ENCODE data around the gene MARK3. TPM values are rescaled to one million over a fixed set of nuclear protein-coding genes. Genes with fewer than 3 reads are reported as not detected.

The MARK3 gene
- total RNA-seq, 1 donor from 2014 or later, result 82.0 TPM

DNA sequence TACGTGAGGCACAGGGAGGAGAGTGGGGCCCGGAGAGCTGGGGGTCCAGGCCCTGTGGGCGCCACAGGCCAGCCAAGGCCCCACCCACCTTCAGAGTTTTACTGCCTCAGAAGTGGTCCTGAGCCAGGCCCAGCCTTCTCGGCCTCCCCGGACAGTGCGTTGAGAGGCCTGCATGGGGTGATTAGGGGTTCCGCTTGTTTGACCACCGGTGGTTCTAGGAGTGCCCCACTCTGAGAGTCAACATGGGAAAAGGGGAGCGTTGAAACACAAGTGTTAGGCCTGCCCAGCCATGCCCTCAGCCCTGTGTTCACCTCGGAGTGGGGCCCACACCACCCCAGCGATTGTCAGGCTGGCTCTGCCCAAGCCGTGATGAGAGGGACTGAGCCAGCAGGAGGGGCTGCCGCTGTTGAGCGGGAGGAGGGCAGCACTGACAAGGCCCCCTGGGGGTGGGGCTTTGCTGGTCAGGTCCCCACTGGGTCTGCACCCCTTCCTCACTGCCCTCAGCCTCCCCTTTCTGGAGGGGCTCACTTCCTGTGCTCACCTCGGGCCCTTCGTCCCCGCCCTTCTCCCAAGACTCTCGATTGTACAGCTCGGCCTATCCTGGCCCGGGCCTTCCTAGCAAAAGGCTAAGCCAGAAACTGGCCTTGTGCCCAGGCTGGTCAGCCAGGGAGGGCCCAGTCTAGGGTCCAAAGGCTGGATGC is 132.7 kb downstream of the MARK3 start:
- DNase-seq, result no peak
- intact Hi-C loops (cut with micrococcal nuclease), result loop anchor here (1.0 kb wide), 1 partner anchor 28 kb away; no protein-coding TSS in a partner anchor
- H3K4me1 Mint-ChIP-seq, result peaks cover 7% of the 10 kb centered on the region
- H3K36me3 Mint-ChIP-seq (ENCODE audit: low read depth), result no peaks in the 10 kb centered on the region
- H3K9me3 Mint-ChIP-seq, result no peaks in the 10 kb centered on the region
- no peak overlapping the region for H3K4me3 Mint-ChIP-seq
- no peak overlapping the region for H3K27ac Mint-ChIP-seq
- peaks cover 5% of the 10 kb centered on the region for H3K27me3 Mint-ChIP-seq

DNA sequence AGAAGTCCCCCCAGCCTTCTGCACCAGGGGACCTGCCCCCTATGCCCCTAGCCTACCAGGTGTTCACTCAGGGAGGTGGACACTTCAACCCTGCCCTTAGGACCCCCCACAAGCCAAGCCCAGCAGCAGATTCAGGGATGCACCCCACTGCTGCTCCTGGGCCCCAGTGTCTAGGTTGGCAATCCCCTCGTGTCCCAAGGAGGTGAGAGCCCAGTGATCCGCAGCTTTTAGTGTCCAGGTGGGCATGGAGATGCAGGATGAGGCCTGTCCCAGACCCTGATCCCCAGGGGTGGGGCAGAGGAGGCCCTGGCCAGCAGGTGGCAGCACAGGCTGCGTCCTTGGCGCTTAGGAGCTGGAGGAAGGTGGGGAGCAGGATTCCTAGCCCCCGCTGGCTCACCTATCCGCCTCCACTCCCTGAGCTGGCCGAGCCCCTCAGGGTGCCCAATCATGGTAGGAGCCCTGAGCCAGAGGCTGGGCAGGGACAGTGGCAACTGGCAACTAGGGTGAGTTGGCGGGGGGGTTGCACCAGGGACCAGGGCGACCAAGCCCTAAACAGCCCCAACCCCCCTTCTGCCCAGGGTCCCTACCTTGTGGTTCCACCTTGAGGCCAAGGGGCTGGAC is 133.3 kb downstream of the MARK3 start:
- no peak overlapping the region for H3K4me3 Mint-ChIP-seq
- DNase-seq, result peak; percentile 88
- H3K4me1 Mint-ChIP-seq, result peaks cover 7% of the 10 kb centered on the region
- H3K27me3 Mint-ChIP-seq, result peaks cover 7% of the 10 kb centered on the region
- H3K27ac Mint-ChIP-seq, result no peak overlapping the region
- H3K36me3 Mint-ChIP-seq (ENCODE audit: low read depth), result no peaks in the 10 kb centered on the region
- no peaks in the 10 kb centered on the region for H3K9me3 Mint-ChIP-seq
- intact Hi-C loops (cut with micrococcal nuclease), result loop anchor here (1.0 kb wide), 1 partner anchor 28 kb away; no protein-coding TSS in a partner anchor

- Mint-ChIP-seq H3K36me3 (ENCODE audit: low read depth) (no peaks in the 10 kb centered on the region), H3K9me3 (no peaks in the 10 kb centered on the region), H3K27ac (no peak overlapping the region), H3K27me3 (peaks cover 14% of the 10 kb centered on the region), H3K4me3 (peak overlapping the region; percentile 50), H3K4me1 (peaks cover 7% of the 10 kb centered on the region)
- DNase-seq, result no peak
- intact Hi-C loops (cut with micrococcal nuclease), result no loop called here
These were observed 134.0 kb downstream of the MARK3 start for GRCh38 chr14:103519043-103519836.

DNA sequence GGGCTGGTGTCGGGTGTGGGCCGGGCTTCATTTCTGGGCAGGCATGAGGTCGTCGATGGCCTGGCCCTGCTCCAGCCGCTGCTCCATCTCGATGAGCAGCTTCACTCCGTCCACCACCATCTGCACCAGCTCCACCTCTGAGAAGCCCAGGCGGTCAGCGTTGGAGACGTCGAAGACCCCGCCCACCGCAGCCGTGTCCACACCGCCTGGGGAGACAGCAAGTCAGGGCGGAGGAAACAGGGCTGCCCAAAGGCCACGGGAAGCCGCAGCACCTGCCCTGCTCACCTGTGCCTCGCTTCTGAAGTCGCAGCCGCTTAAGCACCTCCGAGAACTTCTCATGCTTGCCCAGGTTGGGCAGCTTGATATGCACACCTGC is 134.6 kb downstream of the MARK3 start:
- no peaks in the 10 kb centered on the region for H3K36me3 Mint-ChIP-seq (ENCODE audit: low read depth)
- H3K9me3 Mint-ChIP-seq, result no peaks in the 10 kb centered on the region
- DNase-seq, result no peak
- H3K27ac Mint-ChIP-seq, result no peak overlapping the region
- peaks cover 7% of the 10 kb centered on the region for H3K4me1 Mint-ChIP-seq
- intact Hi-C loops (cut with micrococcal nuclease), result no loop called here
- H3K27me3 Mint-ChIP-seq, result peaks cover 17% of the 10 kb centered on the region
- peak overlapping the region; percentile 64 for H3K4me3 Mint-ChIP-seq

GRCh38 chr14:103520269-103520656 is 135.0 kb downstream of the MARK3 start:
- intact Hi-C loops (cut with micrococcal nuclease), result no loop called here
- H3K4me3 Mint-ChIP-seq, result peak overlapping the region; percentile 64
- no peaks in the 10 kb centered on the region for H3K9me3 Mint-ChIP-seq
- no peak overlapping the region for H3K27ac Mint-ChIP-seq
- peaks cover 19% of the 10 kb centered on the region for H3K27me3 Mint-ChIP-seq
- no peaks in the 10 kb centered on the region for H3K36me3 Mint-ChIP-seq (ENCODE audit: low read depth)
- no peak for DNase-seq
- H3K4me1 Mint-ChIP-seq, result peaks cover 7% of the 10 kb centered on the region

DNA sequence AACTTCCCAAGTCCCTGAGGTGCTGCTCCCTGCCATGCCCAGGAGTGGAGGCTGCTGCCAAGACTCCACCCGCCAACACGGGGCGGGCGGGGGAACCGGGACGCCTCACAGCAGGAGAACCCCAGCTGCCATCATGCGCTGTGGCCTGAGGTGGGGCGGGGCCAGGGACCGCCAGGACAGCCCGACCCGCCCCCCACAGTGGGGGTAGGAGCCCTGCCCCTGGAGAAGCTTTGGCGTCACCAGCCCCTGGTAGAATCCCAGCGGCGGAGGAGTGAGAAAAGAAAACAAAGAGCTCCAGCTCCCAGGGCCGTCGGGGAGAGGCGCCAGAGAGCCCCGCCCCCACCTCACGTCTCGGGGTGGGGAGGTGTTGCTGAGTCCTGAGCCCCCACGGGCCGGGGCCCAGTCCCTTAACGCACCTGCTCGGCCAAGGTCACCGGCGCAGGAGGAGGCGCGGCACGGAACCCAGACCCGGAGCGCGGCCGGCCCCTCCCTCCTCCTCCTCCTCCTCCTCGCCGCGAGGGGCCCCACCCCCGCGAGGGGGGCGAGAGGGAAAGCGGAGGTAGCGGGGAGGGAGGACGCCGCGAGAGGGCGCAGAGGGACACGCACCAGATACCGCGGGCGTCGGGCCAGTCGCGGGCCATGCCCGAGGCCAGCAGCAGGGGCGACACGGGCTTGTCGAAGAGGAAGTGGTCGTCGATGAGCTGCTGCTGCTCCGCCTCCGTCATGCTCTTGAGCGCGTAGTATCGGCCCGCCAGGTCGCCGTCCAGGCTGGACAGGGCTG is 135.6 kb downstream of the MARK3 start:
- Mint-ChIP-seq H3K27ac (no peak overlapping the region), H3K4me1 (peaks cover 7% of the 10 kb centered on the region), H3K9me3 (no peaks in the 10 kb centered on the region), H3K27me3 (peaks cover 19% of the 10 kb centered on the region), H3K36me3 (ENCODE audit: low read depth) (no peaks in the 10 kb centered on the region), H3K4me3 (peak overlapping the region; percentile 35)
- intact Hi-C loops (cut with micrococcal nuclease), result no loop called here
- peak; percentile 90 for DNase-seq

GRCh38 chr14:103521438-103521950 is 136.3 kb downstream of the MARK3 start:
- Mint-ChIP-seq H3K27me3 (peaks cover 19% of the 10 kb centered on the region), H3K27ac (no peak overlapping the region), H3K4me3 (no peak overlapping the region), H3K4me1 (peaks cover 7% of the 10 kb centered on the region), H3K9me3 (no peaks in the 10 kb centered on the region), H3K36me3 (ENCODE audit: low read depth) (no peaks in the 10 kb centered on the region)
- intact Hi-C loops (cut with micrococcal nuclease), result no loop called here
- DNase-seq, result peak; percentile 77

DNA sequence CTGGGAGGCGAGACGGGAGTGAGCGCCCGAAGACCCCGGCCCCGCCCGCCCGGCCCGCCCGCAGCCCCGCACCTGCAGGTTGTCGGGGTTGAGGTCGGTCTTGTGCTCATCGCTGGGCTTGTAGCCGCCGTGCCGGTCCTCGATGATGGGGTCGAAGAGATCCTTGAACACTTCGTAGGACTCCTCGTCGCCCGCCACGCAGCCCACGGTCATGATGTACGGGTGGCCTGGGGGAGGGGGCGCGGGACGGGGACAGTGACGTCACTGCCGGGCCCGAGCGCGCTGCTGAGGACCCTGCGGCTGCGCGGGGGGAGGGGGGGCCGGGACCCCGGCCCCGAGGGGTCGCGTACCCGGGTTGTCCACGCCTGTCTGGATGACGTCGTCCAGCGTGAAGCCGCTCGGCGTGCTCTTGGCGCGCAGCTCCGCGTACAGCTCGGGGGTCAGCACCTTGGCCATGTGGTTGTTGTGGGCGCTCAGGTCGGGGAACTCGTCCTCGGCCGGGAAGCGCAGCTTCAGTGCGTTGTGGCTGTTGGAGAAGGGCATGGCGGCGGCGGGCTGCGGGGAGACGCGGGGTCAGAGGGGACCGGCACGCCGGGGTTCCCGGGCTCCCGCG is 136.8 kb downstream of the MARK3 start:
- DNase-seq, result peak; percentile 69

DNA sequence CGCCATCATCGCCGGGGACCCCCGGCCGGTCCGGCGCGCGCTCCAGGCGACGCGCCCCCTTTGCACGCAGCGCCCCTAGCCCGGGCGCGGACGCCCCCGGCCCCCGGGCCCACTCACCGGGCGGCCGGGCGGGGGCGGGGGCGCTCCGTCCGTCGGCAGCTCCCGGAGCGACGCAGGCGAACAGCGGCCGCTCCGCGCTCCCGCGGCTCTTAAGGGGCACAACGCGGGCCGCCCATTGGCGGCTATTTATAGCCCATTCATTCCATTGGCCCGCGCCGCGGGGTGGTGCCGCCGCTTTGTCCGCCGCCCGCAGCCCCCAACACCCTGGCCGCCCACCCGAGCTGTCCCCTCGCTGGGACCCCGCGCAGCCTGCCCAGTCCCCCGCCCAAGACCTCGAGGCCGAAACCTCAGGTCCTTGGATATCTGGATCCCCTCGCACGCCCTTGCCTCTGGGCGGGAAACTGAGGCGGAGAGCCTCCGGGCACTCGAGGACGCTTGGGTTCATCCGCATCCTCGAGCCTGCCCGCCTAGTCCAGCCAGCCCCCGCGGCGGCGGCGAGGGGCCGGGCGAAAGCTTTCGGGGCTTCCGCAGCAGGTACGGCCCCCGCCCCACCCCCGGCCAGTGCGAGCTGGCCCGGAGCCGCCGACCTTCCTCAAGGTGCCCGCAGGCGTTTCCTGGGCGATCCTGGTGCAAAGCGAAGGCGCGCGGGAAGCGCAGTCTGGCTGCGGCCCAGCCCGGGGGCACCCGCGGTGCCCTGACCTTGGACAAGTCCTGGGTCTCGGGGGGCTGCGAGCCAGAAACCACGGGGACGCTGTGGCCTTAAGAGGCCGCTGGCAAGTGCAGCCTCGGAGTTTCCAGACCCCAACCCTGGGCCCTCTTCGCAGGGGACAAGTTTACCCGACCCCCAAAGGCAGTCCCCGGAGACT is 137.7 kb downstream of the MARK3 start, which contains the start of gene CKB:
Gene CKB (minus strand): TSS at position 182 of the 926 bp plus-strand sequence. CDS start 337 bp downstream, outside the sequence.
- Mint-ChIP-seq H3K27me3 (peaks cover 19% of the 10 kb centered on the region), H3K4me3 (peak within 1 kb of the TSS; percentile 59), H3K4me1 (peaks cover 16% of the 10 kb centered on the region), H3K9me3 (no peaks in the 10 kb centered on the region), H3K36me3 (ENCODE audit: low read depth) (no peaks in the 10 kb centered on the region), H3K27ac (no peak within 1 kb of the TSS)
- intact Hi-C loops (cut with micrococcal nuclease), result no loop called here
- DNase-seq, result peak; percentile 73

More for the DNA sequence above, 136.8 kb downstream of the MARK3 start:
- H3K9me3 Mint-ChIP-seq, result no peaks in the 10 kb centered on the region
- intact Hi-C loops (cut with micrococcal nuclease), result no loop called here
- H3K27me3 Mint-ChIP-seq, result peaks cover 19% of the 10 kb centered on the region
- H3K36me3 Mint-ChIP-seq (ENCODE audit: low read depth), result no peaks in the 10 kb centered on the region
- peak overlapping the region; percentile 59 for H3K4me3 Mint-ChIP-seq
- H3K4me1 Mint-ChIP-seq, result peaks cover 9% of the 10 kb centered on the region
- H3K27ac Mint-ChIP-seq, result no peak overlapping the region

- intact Hi-C loops (cut with micrococcal nuclease), result no loop called here
- H3K9me3 Mint-ChIP-seq, result no peaks in the 10 kb centered on the region
- no peak overlapping the region for H3K27ac Mint-ChIP-seq
- peak overlapping the region; percentile 35 for H3K4me3 Mint-ChIP-seq
- H3K36me3 Mint-ChIP-seq (ENCODE audit: low read depth), result peaks cover under 1% of the 10 kb centered on the region
- peaks cover 19% of the 10 kb centered on the region for H3K27me3 Mint-ChIP-seq
- no peak for DNase-seq
- H3K4me1 Mint-ChIP-seq, result peaks cover 19% of the 10 kb centered on the region
These were observed 138.3 kb downstream of the MARK3 start for GRCh38 chr14:103523575-103523954.

DNA sequence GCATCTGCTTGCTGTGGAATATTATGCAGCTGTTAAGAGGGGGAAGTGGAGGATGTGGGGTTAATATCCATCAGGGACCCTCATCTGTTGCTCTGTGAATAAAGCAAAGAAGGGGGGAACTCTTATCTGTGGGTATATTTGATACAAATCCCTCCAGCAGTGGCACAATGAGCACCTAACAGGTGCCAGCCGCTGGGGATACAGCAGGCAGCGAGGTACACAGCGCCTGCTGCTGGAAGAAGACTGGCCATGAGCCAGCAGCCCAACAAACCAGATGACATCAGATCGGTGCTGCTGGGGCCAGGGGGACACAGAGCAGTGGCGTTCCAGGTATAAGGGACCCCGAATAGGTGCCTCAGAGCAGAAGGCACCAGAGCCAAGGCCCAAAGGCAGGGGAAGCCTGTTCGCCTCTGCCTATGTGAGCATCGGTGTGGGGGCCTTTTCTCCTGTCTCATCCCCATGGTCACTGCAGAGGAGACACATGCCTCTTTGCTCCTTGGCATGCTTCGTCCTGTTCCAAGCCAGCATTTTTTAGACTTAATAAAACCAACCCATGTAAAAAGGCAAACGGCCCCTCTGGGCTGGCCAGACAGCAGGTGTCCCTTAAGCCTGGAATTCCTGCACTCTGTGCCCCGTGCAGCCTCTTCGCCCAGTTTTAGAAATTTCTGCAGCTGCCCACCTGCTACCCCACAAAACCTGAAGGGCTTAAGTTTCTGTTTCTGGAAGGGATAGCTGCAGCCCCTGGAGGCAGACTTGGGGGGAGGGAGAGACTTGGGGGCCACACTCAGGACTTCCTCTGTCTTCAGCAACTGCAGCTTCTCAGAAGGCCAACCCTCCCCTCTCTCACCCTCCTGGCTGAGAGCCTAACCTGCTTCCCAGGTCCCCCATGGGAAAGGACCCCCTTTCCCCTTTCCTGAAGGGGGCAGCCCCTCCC is 139.1 kb downstream of the MARK3 start:
- peaks cover 3% of the 10 kb centered on the region for H3K36me3 Mint-ChIP-seq (ENCODE audit: low read depth)
- H3K9me3 Mint-ChIP-seq, result no peaks in the 10 kb centered on the region
- peaks cover 15% of the 10 kb centered on the region for H3K4me1 Mint-ChIP-seq
- intact Hi-C loops (cut with micrococcal nuclease), result no loop called here
- no peak for DNase-seq
- no peak overlapping the region for H3K27ac Mint-ChIP-seq
- peaks cover 19% of the 10 kb centered on the region for H3K27me3 Mint-ChIP-seq
- peak overlapping the region; percentile 35 for H3K4me3 Mint-ChIP-seq

Data from activated CD4-positive, alpha-beta T cell treated with anti-CD3 and anti-CD28 coated beads, Interleukin-2, amount 10 ng/mL, durations not matched to agents 24 days and 14 days (primary cell).